Colonic mucosa (tissue), 4 donors: ENCODE data around the gene MSANTD3. TPM values are rescaled to one million over a fixed set of nuclear protein-coding genes. Genes with fewer than 3 reads are reported as not detected.

ENCODE experiments used
- DNase-seq: peaks from one replicate; pipeline ENCODE4 v3.0.0-alpha.2; 2020
- H3K27ac ChIP-seq: fragments of 200-600 bp; one replicate; pipeline ENCODE4 v1.8.0; 2021
- H3K27me3 ChIP-seq: fragments of 200-600 bp; one replicate; pipeline ENCODE4 v1.8.0; 2021
- H3K36me3 ChIP-seq: fragments of 200-600 bp; one replicate; pipeline ENCODE4 v1.8.0; 2021
- H3K4me1 ChIP-seq: fragments of 200-600 bp; one replicate; pipeline ENCODE4 v1.8.0; 2021; ENCODE audit warnings: mild to moderate bottlenecking
- H3K4me3 ChIP-seq: fragments of 200-600 bp; one replicate; pipeline ENCODE4 v1.8.0; 2021
- H3K9ac ChIP-seq, 2 donors: one replicate each; pipeline ENCODE4 v1.7.0; 2013; ENCODE audit warnings: control low read depth in 2 of 2, low read depth in 2 of 2, low read length in 2 of 2
- H3K9me3 ChIP-seq: fragments of 200-600 bp; one replicate; pipeline ENCODE4 v1.8.0; 2021
- intact Hi-C: fragments of 100-400 bp; cut with DNase I; formaldehyde crosslinking; loops from one replicate; pipeline ENCODE4 v1.14.1; 2022
- total RNA-seq, 2 donors: library from RNA; stranded (reverse); fragmentation: NEBNext Ultra II Directional in 1 of 2; extraction: Animal tissue kit (Norgen Biotek cat#: 25700) in 1 of 2; gene quantifications; one replicate each; pipeline ENCODE4 v1.2.1, GENCODE V29; 2021
- TF ChIP-seq, protein P1 (sequence below): fragments of 200-600 bp; IDR thresholded peaks from one replicate; pipeline ENCODE4 v1.8.0; 2022; ENCODE audit warnings: antibody characterized with exemption, mild to moderate bottlenecking
- donor health status: healthy.
- donor health status: DM: no; HTN: no; CAD: no.
- donor health status: DM: no; HTN: no; CAD: no.

The MSANTD3 gene
- total RNA-seq, 2 donors from 2014 or later, result 9.1 to 11.7 TPM

- intact Hi-C loops, result loop anchor here (5.0 kb wide), 1 partner anchor 172 kb away; no protein-coding TSS in a partner anchor
- Histone ChIP-seq H3K4me3 (no peak overlapping the region), H3K9ac (no peak overlapping the region), H3K27me3 (no peaks in the 10 kb centered on the region), H3K27ac (peak overlapping the region; percentile 69), H3K4me1 (peaks cover 5% of the 10 kb centered on the region), H3K36me3 (no peaks in the 10 kb centered on the region), H3K9me3 (no peaks in the 10 kb centered on the region)
- TF ChIP-seq, protein P1, sequence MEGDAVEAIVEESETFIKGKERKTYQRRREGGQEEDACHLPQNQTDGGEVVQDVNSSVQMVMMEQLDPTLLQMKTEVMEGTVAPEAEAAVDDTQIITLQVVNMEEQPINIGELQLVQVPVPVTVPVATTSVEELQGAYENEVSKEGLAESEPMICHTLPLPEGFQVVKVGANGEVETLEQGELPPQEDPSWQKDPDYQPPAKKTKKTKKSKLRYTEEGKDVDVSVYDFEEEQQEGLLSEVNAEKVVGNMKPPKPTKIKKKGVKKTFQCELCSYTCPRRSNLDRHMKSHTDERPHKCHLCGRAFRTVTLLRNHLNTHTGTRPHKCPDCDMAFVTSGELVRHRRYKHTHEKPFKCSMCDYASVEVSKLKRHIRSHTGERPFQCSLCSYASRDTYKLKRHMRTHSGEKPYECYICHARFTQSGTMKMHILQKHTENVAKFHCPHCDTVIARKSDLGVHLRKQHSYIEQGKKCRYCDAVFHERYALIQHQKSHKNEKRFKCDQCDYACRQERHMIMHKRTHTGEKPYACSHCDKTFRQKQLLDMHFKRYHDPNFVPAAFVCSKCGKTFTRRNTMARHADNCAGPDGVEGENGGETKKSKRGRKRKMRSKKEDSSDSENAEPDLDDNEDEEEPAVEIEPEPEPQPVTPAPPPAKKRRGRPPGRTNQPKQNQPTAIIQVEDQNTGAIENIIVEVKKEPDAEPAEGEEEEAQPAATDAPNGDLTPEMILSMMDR, result no peak
- DNase-seq, result no peak
Measured at GRCh38 chr9:100425758-100426157, 1.2 kb upstream of the MSANTD3 start.

GRCh38 chr9:100426189-100426529 lies 784 bp upstream of the MSANTD3 start:
- Histone ChIP-seq H3K4me1 (peaks cover 5% of the 10 kb centered on the region), H3K36me3 (no peaks in the 10 kb centered on the region), H3K27ac (peak overlapping the region; percentile 69), H3K4me3 (peak overlapping the region; percentile 50), H3K9me3 (no peaks in the 10 kb centered on the region), H3K27me3 (no peaks in the 10 kb centered on the region), H3K9ac (no peak overlapping the region)
- DNase-seq, result no peak
- intact Hi-C loops, result loop anchor here (5.0 kb wide), 1 partner anchor 171 kb away; no protein-coding TSS in a partner anchor
- TF ChIP-seq, protein P1, result no peak

DNA sequence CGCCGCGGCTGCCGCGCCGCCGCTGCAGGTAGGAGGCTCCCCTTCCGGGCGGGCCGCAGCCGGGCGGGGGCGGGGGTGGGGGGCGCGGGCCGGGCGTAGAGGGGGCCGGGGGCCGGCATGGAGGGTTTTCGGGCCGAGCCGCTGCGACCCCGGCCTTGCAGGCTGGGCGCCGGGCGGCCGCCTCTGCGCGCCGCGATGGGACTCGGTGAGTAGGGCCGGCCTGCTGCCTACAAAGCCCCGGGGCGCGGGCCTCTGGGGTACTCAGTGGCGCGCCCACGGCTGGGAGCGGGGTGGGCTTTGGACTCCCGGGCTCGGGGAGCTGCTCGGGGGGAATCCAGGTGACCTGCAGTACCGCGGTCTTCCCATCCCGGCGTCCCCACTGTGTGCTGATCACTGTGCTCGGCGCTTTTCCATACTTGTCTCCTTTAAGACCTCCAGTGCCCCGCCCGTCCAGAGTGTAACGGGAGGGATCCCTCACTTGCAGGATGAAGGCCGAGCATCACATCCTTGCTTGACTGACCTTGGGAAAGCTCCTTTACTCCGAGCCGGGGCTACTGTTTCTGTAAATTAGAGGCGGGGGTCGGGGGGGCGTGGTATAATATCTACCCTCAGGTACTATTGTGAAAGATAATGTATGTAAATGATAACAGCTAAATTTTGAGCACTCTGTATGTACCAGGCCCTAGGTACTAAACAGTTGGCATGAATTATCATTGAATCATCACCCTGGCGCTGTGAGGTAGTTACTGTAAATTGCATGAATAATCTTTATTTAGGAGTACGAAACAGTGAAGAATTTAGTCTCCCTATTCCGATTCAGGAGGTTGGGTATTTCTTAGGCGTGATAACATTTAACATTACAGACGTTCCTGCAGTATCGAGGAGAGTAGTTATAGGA lies 672 bp downstream of the MSANTD3 start:
- peak overlapping the region; percentile 85 for H3K27ac ChIP-seq
- no peaks in the 10 kb centered on the region for H3K36me3 ChIP-seq
- peaks cover 5% of the 10 kb centered on the region for H3K4me1 ChIP-seq
- H3K27me3 ChIP-seq, result no peaks in the 10 kb centered on the region
- peak; percentile 62 for DNase-seq
- TF ChIP-seq, protein P1, result no peak
- H3K9ac ChIP-seq, result peak overlapping the region; percentile 73
- intact Hi-C loops, result loop anchor here (5.0 kb wide), 1 partner anchor 170 kb away; no protein-coding TSS in a partner anchor
- no peaks in the 10 kb centered on the region for H3K9me3 ChIP-seq
- H3K4me3 ChIP-seq, result peak overlapping the region; percentile 74

- H3K27me3 ChIP-seq, result no peaks in the 10 kb centered on the region
- no peaks in the 10 kb centered on the region for H3K36me3 ChIP-seq
- intact Hi-C loops, result loop anchor here (5.0 kb wide), 1 partner anchor 168 kb away; no protein-coding TSS in a partner anchor
- no peak for DNase-seq
- H3K9me3 ChIP-seq, result no peaks in the 10 kb centered on the region
- H3K4me1 ChIP-seq, result peaks cover 5% of the 10 kb centered on the region
- no peak overlapping the region for H3K9ac ChIP-seq
- no peak overlapping the region for H3K4me3 ChIP-seq
- H3K27ac ChIP-seq, result peak overlapping the region; percentile 63
- TF ChIP-seq, protein P1, result no peak
Measured at GRCh38 chr9:100428871-100429654, 2.1 kb downstream of the MSANTD3 start.

- Histone ChIP-seq H3K4me3 (no peak overlapping the region), H3K27ac (no peak overlapping the region), H3K9ac (no peak overlapping the region), H3K27me3 (no peaks in the 10 kb centered on the region), H3K9me3 (no peaks in the 10 kb centered on the region), H3K4me1 (peaks cover 5% of the 10 kb centered on the region), H3K36me3 (no peaks in the 10 kb centered on the region)
- intact Hi-C loops, result no loop called here
- TF ChIP-seq, protein P1, result no peak
- no peak for DNase-seq
Measured at GRCh38 chr9:100430286-100430940, 3.5 kb downstream of the MSANTD3 start.
